ENCODE results near the gene AGAP1.

DNA sequence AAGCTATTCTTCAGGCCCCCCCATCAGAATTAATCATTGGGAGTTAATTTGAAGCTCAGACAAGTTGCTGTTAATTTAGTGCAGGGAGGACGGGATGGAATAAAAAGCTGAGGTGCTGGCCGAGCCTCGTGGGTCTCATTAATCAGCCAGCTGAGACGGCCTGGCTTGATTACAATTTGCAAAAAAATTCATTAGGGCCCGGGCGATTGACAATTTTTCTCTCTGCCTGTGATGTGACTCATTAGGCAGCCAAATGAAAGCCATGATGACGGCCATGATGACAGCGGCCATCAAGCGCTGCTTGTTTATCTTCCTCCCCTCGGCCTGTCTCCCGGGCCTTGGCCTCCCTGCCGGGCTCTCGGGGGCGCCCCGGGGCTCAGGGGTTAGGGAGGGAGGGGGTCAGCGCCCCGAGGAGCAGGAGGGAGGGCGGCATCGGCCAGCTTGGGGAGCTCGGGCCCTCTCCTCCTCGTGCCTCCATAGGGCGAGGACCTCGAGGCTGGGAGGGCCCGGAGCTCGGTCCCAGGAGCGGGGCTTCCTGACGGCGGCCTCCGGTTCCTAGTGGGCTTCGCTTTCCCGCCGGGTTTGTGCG lies 669.1 kb downstream of the AGAP1 start:
- TF ChIP-seq POLR2A (IDR thresholded peaks at IDR 0.05): no peak
- TF ChIP-seq POLR2AphosphoS5 (IDR thresholded peaks at IDR 0.05): no peak

All from spleen (tissue), 3 donors.